HL-60 (cell line): ENCODE results near the gene SH3PXD2A.

Experiments used
- POLR2AphosphoS5 ChIP-seq: IDR thresholded peaks from 2 replicates; pipeline ENCODE4 v1.6.1; 2012; ENCODE audit warnings: low read depth
- TF ChIP-seq, protein P1 (sequence below): IDR thresholded peaks from one replicate; pipeline ENCODE4 v1.5.1; 2011; ENCODE audit warnings: low read length, control low read depth, inconsistent platforms; ENCODE audit not compliant: insufficient read depth

DNA sequence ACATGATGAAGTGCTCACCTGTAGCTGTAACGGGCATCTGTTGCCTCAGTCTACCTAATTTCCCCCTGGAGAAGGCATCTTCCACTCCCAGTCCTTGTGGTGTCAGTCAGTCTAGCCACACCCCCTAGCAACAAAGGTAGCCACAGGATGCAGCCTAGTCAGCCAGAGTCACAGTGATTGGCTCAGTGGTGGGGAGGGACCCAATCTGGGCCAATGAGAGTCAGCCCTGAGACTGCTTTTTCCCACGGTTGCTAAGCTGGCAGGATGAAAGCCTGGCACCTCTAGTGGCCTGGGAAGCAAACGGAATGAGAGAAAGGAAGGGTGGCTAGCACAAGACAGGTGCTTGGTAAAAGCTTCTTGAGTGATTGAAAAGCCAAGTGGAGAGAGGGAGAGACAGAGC lies 118.6 kb downstream of the SH3PXD2A start:
- TF ChIP-seq, protein P1, sequence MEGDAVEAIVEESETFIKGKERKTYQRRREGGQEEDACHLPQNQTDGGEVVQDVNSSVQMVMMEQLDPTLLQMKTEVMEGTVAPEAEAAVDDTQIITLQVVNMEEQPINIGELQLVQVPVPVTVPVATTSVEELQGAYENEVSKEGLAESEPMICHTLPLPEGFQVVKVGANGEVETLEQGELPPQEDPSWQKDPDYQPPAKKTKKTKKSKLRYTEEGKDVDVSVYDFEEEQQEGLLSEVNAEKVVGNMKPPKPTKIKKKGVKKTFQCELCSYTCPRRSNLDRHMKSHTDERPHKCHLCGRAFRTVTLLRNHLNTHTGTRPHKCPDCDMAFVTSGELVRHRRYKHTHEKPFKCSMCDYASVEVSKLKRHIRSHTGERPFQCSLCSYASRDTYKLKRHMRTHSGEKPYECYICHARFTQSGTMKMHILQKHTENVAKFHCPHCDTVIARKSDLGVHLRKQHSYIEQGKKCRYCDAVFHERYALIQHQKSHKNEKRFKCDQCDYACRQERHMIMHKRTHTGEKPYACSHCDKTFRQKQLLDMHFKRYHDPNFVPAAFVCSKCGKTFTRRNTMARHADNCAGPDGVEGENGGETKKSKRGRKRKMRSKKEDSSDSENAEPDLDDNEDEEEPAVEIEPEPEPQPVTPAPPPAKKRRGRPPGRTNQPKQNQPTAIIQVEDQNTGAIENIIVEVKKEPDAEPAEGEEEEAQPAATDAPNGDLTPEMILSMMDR: no peak
- no peak for TF ChIP-seq POLR2AphosphoS5
